GM23248 (cell line): ENCODE measurements around the gene SELENBP1. TPM values are rescaled to one million over a fixed set of nuclear protein-coding genes. Genes with fewer than 3 reads are reported as not detected.

Experiments used
- DNase-seq: peaks from one replicate; pipeline ENCODE4 v3.0.0-alpha.2; 2015
- H2AFZ ChIP-seq: fragments of 200-600 bp; sonication (generic); 2 replicates; pipeline ENCODE4 v1.6.1; 2016; ENCODE audit warnings: antibody characterized with exemption
- H3F3A ChIP-seq: fragments of 200-600 bp; sonication (generic); 2 replicates; pipeline ENCODE4 v1.6.1; 2016; ENCODE audit warnings: mild to moderate bottlenecking, antibody characterized with exemption, mixed run types; ENCODE audit not compliant: insufficient read depth
- H3K27ac ChIP-seq: fragments of 200-600 bp; sonication (generic); 2 replicates; pipeline ENCODE4 v1.5.1; 2016; ENCODE audit warnings: mild to moderate bottlenecking
- H3K27me3 ChIP-seq: fragments of 200-600 bp; sonication (generic); replicated peaks from 2 replicates; pipeline ENCODE4 v1.6.1; 2016; ENCODE audit warnings: mild to moderate bottlenecking; ENCODE audit not compliant: insufficient read depth
- H3K36me3 ChIP-seq: fragments of 200-600 bp; sonication (generic); 2 replicates; pipeline ENCODE4 v1.6.1; 2016; ENCODE audit warnings: low read depth, mild to moderate bottlenecking
- H3K4me1 ChIP-seq: fragments of 200-600 bp; sonication (generic); 2 replicates; pipeline ENCODE4 v1.6.1; 2016; ENCODE audit warnings: mild to moderate bottlenecking; ENCODE audit not compliant: insufficient read depth
- H3K4me2 ChIP-seq: fragments of 200-600 bp; sonication (generic); one replicate; pipeline ENCODE4 v1.6.1; 2016; ENCODE audit warnings: mild to moderate bottlenecking; ENCODE audit not compliant: unreplicated experiment
- H3K4me3 ChIP-seq: fragments of 200-600 bp; sonication (generic); 2 replicates; pipeline ENCODE4 v1.5.1; 2016; ENCODE audit warnings: mild to moderate bottlenecking
- H3K79me2 ChIP-seq: fragments of 200-600 bp; sonication (generic); 2 replicates; pipeline ENCODE4 v1.6.1; 2016; ENCODE audit warnings: mild to moderate bottlenecking; ENCODE audit not compliant: insufficient read depth
- H3K9ac ChIP-seq: fragments of 200-600 bp; sonication (generic); 2 replicates; pipeline ENCODE4 v1.6.1; 2016; ENCODE audit warnings: mild to moderate bottlenecking
- H3K9me2 ChIP-seq: fragments of 200-600 bp; sonication (generic); 2 replicates; pipeline ENCODE4 v1.6.1; 2016; ENCODE audit warnings: mixed run types, mild to moderate bottlenecking, moderate library complexity; ENCODE audit not compliant: insufficient read depth
- H3K9me3 ChIP-seq: fragments of 200-600 bp; sonication (generic); one replicate; pipeline ENCODE4 v1.6.1; 2017; ENCODE audit warnings: low read depth
- H4K20me1 ChIP-seq: fragments of 200-600 bp; sonication (generic); 2 replicates; pipeline ENCODE4 v1.6.0; 2016; ENCODE audit not compliant: insufficient read depth
- EZH2 ChIP-seq: fragments of 200-600 bp; sonication (generic); IDR thresholded peaks from 2 replicates; pipeline ENCODE4 v1.6.1; 2018; ENCODE audit warnings: antibody characterized with exemption, mild to moderate bottlenecking; ENCODE audit not compliant: insufficient read depth, poor library complexity, severe bottlenecking
- EZH2phosphoT487 ChIP-seq: fragments of 200-600 bp; sonication (generic); IDR thresholded peaks from 2 replicates; pipeline ENCODE4 v1.6.1; 2018; ENCODE audit warnings: antibody characterized with exemption, moderate library complexity, mild to moderate bottlenecking, low read depth; ENCODE audit not compliant: insufficient read depth
- WGBS, 2 experiments: methylation state at CpG; one replicate each; pipeline ENCODE4 v1.1.6; 2015 to 2017; ENCODE audit warnings: low lambda C conversion rate in 2 of 2, low coverage in 1 of 2; ENCODE audit errors: missing lambda C conversion rate in 2 of 2; 5-methylcytosine and 5-hydroxymethylcytosine counted together
- in situ Hi-C: fragments of 300-500 bp; cut with MboI; formaldehyde crosslinking; loops from 2 replicates; pipeline ENCODE4 v1.15.0; 2020
- polyA plus RNA-seq: library from polyadenylated mRNA; unstranded; fragments of >200 nt; fragmentation: Nextera tagmentation; extraction: Ambion mirVana; gene quantifications from 2 replicates; pipeline ENCODE4 v1.2.1, GENCODE V29; 2016
- total RNA-seq: library from RNA; depleted of rRNA; stranded (reverse); fragments of >200 nt; shearing (Covaris generic); gene quantifications from 2 replicates; pipeline ENCODE4 v1.2.3, GENCODE V29; 2014

The SELENBP1 gene
- total and polyA plus RNA-seq, 2 experiments from 2014 or later: 3.0 to 4.0 TPM

GRCh38 chr1:151369621-151370048, 2.9 kb downstream of the SELENBP1 start:
- in situ Hi-C loops: no loop called here
- H3K4me2 ChIP-seq: no peak overlapping the region
- no peak overlapping the region for H2AFZ ChIP-seq
- no peaks in the 10 kb centered on the region for H3K9me2 ChIP-seq
- no peaks in the 10 kb centered on the region for H3K79me2 ChIP-seq
- H3K9me3 ChIP-seq: no peaks in the 10 kb centered on the region
- no peak overlapping the region for H3K27ac ChIP-seq
- no peaks in the 10 kb centered on the region for H3K27me3 ChIP-seq
- DNase-seq: no peak
- H3K9ac ChIP-seq: no peak overlapping the region
- H3K36me3 ChIP-seq: no peaks in the 10 kb centered on the region
- no peak overlapping the region for H3K4me3 ChIP-seq
- H3K4me1 ChIP-seq: peaks cover 16% of the 10 kb centered on the region; the same call in 1 of the 2 replicates
- TF ChIP-seq EZH2phosphoT487 (no peak), EZH2 (no peak)
- H4K20me1 ChIP-seq: no peaks in the 10 kb centered on the region
- no peaks in the 10 kb centered on the region for H3F3A ChIP-seq
- 84 to 87% methylated on average over 15 of the region's 15 CpGs for WGBS, 2 experiments

- Histone ChIP-seq H3K4me2 (no peak overlapping the region), H2AFZ (no peak overlapping the region), H3K36me3 (no peaks in the 10 kb centered on the region), H3F3A (no peaks in the 10 kb centered on the region), H3K4me3 (no peak overlapping the region), H3K4me1 (peaks cover 16% of the 10 kb centered on the region; the same call in 1 of the 2 replicates), H3K9me3 (no peaks in the 10 kb centered on the region), H3K27me3 (no peaks in the 10 kb centered on the region), H3K79me2 (no peaks in the 10 kb centered on the region), H3K9ac (no peak overlapping the region), H3K27ac (no peak overlapping the region), H3K9me2 (no peaks in the 10 kb centered on the region), H4K20me1 (no peaks in the 10 kb centered on the region)
- TF ChIP-seq EZH2phosphoT487 (no peak), EZH2 (no peak)
- DNase-seq: no peak
- WGBS, 2 experiments: 83 to 87% methylated on average over 7 of the region's 7 CpGs
- in situ Hi-C loops: no loop called here
Measured at GRCh38 chr1:151369302-151369610, 3.2 kb downstream of the SELENBP1 start.

GRCh38 chr1:151368393-151369301, 3.9 kb downstream of the SELENBP1 start:
- H3K4me2 ChIP-seq: no peak overlapping the region
- H3K9me3 ChIP-seq: no peaks in the 10 kb centered on the region
- H3K27me3 ChIP-seq: no peaks in the 10 kb centered on the region
- in situ Hi-C loops: no loop called here
- H3K4me3 ChIP-seq: no peak overlapping the region
- H4K20me1 ChIP-seq: no peaks in the 10 kb centered on the region
- TF ChIP-seq EZH2 (no peak), EZH2phosphoT487 (no peak)
- H3K36me3 ChIP-seq: no peaks in the 10 kb centered on the region
- no peaks in the 10 kb centered on the region for H3F3A ChIP-seq
- DNase-seq: no peak
- no peaks in the 10 kb centered on the region for H3K79me2 ChIP-seq
- WGBS, 2 experiments: 86 to 88% methylated on average over 20 of the region's 20 CpGs
- no peak overlapping the region for H3K27ac ChIP-seq
- H3K9ac ChIP-seq: no peak overlapping the region
- H2AFZ ChIP-seq: no peak overlapping the region
- H3K4me1 ChIP-seq: peaks cover 16% of the 10 kb centered on the region; the same call in 1 of the 2 replicates
- no peaks in the 10 kb centered on the region for H3K9me2 ChIP-seq

DNA sequence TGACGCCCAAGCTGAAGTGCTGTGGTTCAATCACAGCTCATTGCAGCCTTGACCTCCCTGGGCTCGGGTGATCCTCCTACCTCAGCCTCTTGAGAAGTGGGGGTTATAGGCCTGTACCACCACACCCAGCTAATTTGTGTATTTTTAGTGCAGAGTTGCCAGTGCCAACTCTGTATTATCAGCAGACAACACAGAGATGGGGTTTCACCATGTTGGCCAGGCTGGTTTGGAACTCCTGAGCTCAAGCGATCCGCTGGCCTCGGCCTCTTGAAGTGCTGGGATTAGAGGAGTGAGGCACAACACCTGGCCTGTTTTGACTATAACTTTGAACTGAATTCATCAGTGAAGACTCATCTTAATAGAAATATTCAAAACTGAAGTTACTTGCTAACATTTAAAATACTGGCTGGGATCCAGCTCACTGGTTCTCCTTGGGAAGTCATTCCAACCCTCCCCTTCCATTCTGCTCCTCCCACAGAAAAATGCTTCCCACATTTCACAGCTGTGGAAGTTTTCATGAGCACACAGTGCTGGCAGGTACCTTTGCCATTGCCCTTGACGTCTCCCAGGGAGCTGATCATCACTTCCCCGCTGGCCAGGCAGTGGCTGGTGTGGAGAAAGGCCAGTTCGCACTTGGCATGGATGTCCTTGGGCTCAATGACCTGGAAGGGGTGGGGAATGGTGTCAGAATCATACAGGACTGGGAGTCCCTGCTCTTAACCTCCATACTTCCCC, 4.7 kb downstream of the SELENBP1 start:
- in situ Hi-C loops: no loop called here

More for the DNA sequence above, 4.7 kb downstream of the SELENBP1 start:
- DNase-seq: no peak
- H4K20me1 ChIP-seq: no peaks in the 10 kb centered on the region
- H3K4me1 ChIP-seq: peaks cover 16% of the 10 kb centered on the region; the same call in 1 of the 2 replicates
- H3K27ac ChIP-seq: no peak overlapping the region
- H3K9me3 ChIP-seq: no peaks in the 10 kb centered on the region
- no peaks in the 10 kb centered on the region for H3K36me3 ChIP-seq
- TF ChIP-seq EZH2phosphoT487: no peak
- TF ChIP-seq EZH2: no peak
- H3K9ac ChIP-seq: no peak overlapping the region
- H3K79me2 ChIP-seq: no peaks in the 10 kb centered on the region
- 77 to 80% methylated on average over 8 of the region's 8 CpGs for WGBS, 2 experiments
- no peaks in the 10 kb centered on the region for H3K9me2 ChIP-seq
- H3K27me3 ChIP-seq: no peaks in the 10 kb centered on the region
- H3K4me2 ChIP-seq: no peak overlapping the region
- no peak overlapping the region for H2AFZ ChIP-seq
- H3K4me3 ChIP-seq: no peak overlapping the region
- no peaks in the 10 kb centered on the region for H3F3A ChIP-seq
